IMR-90 (cell line): ENCODE results near the gene C22orf39. TPM values are rescaled to one million over a fixed set of nuclear protein-coding genes. Genes with fewer than 3 reads are reported as not detected.

Experiments used
- ATAC-seq: fragments of 200-7000 bp; cut with Tn5 transposase; 2 replicates; pipeline ENCODE4 v1.9.1; 2020; ENCODE audit warnings: low read depth, mild to moderate bottlenecking, moderate library complexity
- BruUV-seq: library from RNA; stranded (reverse); fragments of 400-500 nt; replicated peaks from 2 replicates; lab custom pipeline; 2021; lab: Mats Ljungman, UMichigan
- CTCF ChIA-PET: fragments of 300-600 bp; formaldehyde crosslinking; extraction: SDS; loops from one replicate; lab custom pipeline; 2021; ENCODE audit warnings: antibody characterized with exemption; lab: Yijun Ruan, JAX
- POLR2A ChIA-PET: fragments of 300-600 bp; sonication (Branson Sonifier 250); formaldehyde crosslinking; loops from one replicate; lab custom pipeline; 2022; ENCODE audit warnings: antibody characterized with exemption; ENCODE audit not compliant: unreplicated experiment; lab: Charles Lee
- DNase-seq: peaks from one replicate; pipeline ENCODE4 v3.0.0; 2013
- H2AFZ ChIP-seq: replicated peaks from 2 replicates; pipeline ENCODE3; 2013; ENCODE audit warnings: low read length, mild to moderate bottlenecking; ENCODE audit not compliant: poor library complexity
- H2AK5ac ChIP-seq: 2 replicates; pipeline ENCODE4 v1.6.1; 2013; ENCODE audit warnings: low read depth, low read length, inconsistent platforms
- H2AK9ac ChIP-seq: replicated peaks from 2 replicates; pipeline ENCODE3; 2013; ENCODE audit warnings: mild to moderate bottlenecking, low read depth, low read length, moderate library complexity; ENCODE audit not compliant: poor library complexity
- H2BK120ac ChIP-seq: 2 replicates; pipeline ENCODE4 v1.6.1; 2013; ENCODE audit warnings: low read depth, low read length, inconsistent platforms
- H2BK15ac ChIP-seq: 3 replicates; pipeline ENCODE4 v1.6.1; 2013; ENCODE audit warnings: low read depth, low read length, inconsistent platforms
- H2BK20ac ChIP-seq: 2 replicates; pipeline ENCODE4 v1.6.1; 2013; ENCODE audit warnings: low read depth, mild to moderate bottlenecking, inconsistent platforms, low read length, moderate library complexity
- H2BK5ac ChIP-seq: 2 replicates; pipeline ENCODE4 v1.6.1; 2013; ENCODE audit warnings: mild to moderate bottlenecking, low read depth, low read length, inconsistent platforms; ENCODE audit not compliant: poor library complexity, severe bottlenecking
- H3K14ac ChIP-seq: replicated peaks from 2 replicates; pipeline ENCODE4 v1.6.1; 2013; ENCODE audit warnings: low read depth, low read length, inconsistent platforms
- H3K18ac ChIP-seq: 2 replicates; pipeline ENCODE4 v1.6.1; 2013; ENCODE audit warnings: low read depth, low read length, control low read depth
- H3K23ac ChIP-seq: 2 replicates; pipeline ENCODE4 v1.6.1; 2013; ENCODE audit warnings: low read depth, low read length, inconsistent platforms
- H3K27ac ChIP-seq: 2 replicates; pipeline ENCODE4 v1.5.1; 2013; ENCODE audit warnings: mild to moderate bottlenecking, control low read depth, low read length; ENCODE audit not compliant: insufficient read depth
- H3K27me3 ChIP-seq: 2 replicates; pipeline ENCODE4 v1.6.1; 2013; ENCODE audit warnings: low read length; ENCODE audit not compliant: control insufficient read depth, insufficient read depth
- H3K36me3 ChIP-seq: 2 replicates; pipeline ENCODE4 v1.6.1; 2013; ENCODE audit warnings: low read length, mixed read lengths; ENCODE audit not compliant: control insufficient read depth, insufficient read depth
- H3K4ac ChIP-seq: 2 replicates; pipeline ENCODE4 v1.6.1; 2013; ENCODE audit warnings: low read depth, low read length, inconsistent platforms
- H3K4me1 ChIP-seq: 2 replicates; pipeline ENCODE4 v1.6.1; 2013; ENCODE audit warnings: low read length, mixed read lengths; ENCODE audit not compliant: control insufficient read depth, insufficient read depth
- H3K4me2 ChIP-seq: 2 replicates; pipeline ENCODE4 v1.6.1; 2013; ENCODE audit warnings: low read depth, mild to moderate bottlenecking, control low read depth, low read length, moderate library complexity
- H3K4me3 ChIP-seq: 2 replicates; pipeline ENCODE4 v1.5.1; 2013; ENCODE audit warnings: low read depth, mild to moderate bottlenecking, control low read depth, low read length, moderate library complexity; ENCODE audit not compliant: insufficient read depth
- H3K56ac ChIP-seq: 2 replicates; pipeline ENCODE4 v1.6.1; 2013; ENCODE audit warnings: low read length, inconsistent platforms; ENCODE audit not compliant: insufficient read depth; ENCODE audit errors: extremely low read depth
- H3K79me1 ChIP-seq, 2 experiments: 2 replicates each; pipeline ENCODE4 v1.6.1; 2013; ENCODE audit warnings: low read length in 2 of 2, inconsistent platforms in 1 of 2, low read depth in 1 of 2
- H3K9ac ChIP-seq: 2 replicates; pipeline ENCODE4 v1.6.1; 2013; ENCODE audit warnings: low read depth, low read length, control low read depth
- H3K9me1 ChIP-seq: 2 replicates; pipeline ENCODE4 v1.6.1; 2013; ENCODE audit warnings: low read length, inconsistent platforms; ENCODE audit not compliant: insufficient read depth
- H3K9me3 ChIP-seq: 2 replicates; pipeline ENCODE4 v1.6.1; 2013; ENCODE audit warnings: low read length; ENCODE audit not compliant: control insufficient read depth, insufficient read depth
- H4K20me1 ChIP-seq: 2 replicates; pipeline ENCODE4 v1.6.1; 2013; ENCODE audit warnings: low read length, inconsistent platforms; ENCODE audit not compliant: insufficient read depth
- H4K5ac ChIP-seq: 2 replicates; pipeline ENCODE4 v1.6.1; 2013; ENCODE audit warnings: mild to moderate bottlenecking, low read depth, low read length, control low read depth
- H4K8ac ChIP-seq, 2 experiments: 2 replicates each; pipeline ENCODE4 v1.6.1; 2013; ENCODE audit warnings: low read depth in 2 of 2, low read length in 2 of 2, control low read depth in 1 of 2, inconsistent platforms in 1 of 2
- H4K91ac ChIP-seq: 2 replicates; pipeline ENCODE4 v1.6.1; 2013; ENCODE audit warnings: low read depth, low read length, inconsistent platforms; ENCODE audit not compliant: insufficient read depth
- BHLHE40 ChIP-seq: fragments of 150-350 bp; IDR thresholded peaks from 2 replicates; pipeline ENCODE4 v1.6.1; 2016; ENCODE audit warnings: mild to moderate bottlenecking, low read depth, low read length
- CEBPB ChIP-seq: IDR thresholded peaks from 2 replicates; pipeline ENCODE4 v1.6.1; 2012; ENCODE audit warnings: low read depth, low read length, improper control_type of control experiment
- CHD1 ChIP-seq: IDR thresholded peaks from 2 replicates; pipeline ENCODE4 v1.6.1; 2012; ENCODE audit warnings: low read depth, low read length, improper control_type of control experiment
- FOS ChIP-seq: fragments of 150-350 bp; IDR thresholded peaks from 2 replicates; pipeline ENCODE4 v1.6.1; 2016; ENCODE audit warnings: low read depth, low read length
- MAFK ChIP-seq: IDR thresholded peaks from 2 replicates; pipeline ENCODE4 v1.6.1; 2012; ENCODE audit warnings: low read depth, low read length, improper control_type of control experiment
- MAZ ChIP-seq: IDR thresholded peaks from 2 replicates; pipeline ENCODE4 v1.6.1; 2012; ENCODE audit warnings: low read depth, mild to moderate bottlenecking, low read length, improper control_type of control experiment, moderate library complexity, borderline replicate concordance
- MXI1 ChIP-seq: IDR thresholded peaks from 2 replicates; pipeline ENCODE4 v1.6.1; 2012; ENCODE audit warnings: low read depth, mild to moderate bottlenecking, low read length, moderate library complexity, borderline replicate concordance
- NFE2L2 ChIP-seq: fragments of 150-350 bp; IDR thresholded peaks from 2 replicates; pipeline ENCODE4 v1.6.1; 2016; ENCODE audit warnings: low read depth, mild to moderate bottlenecking, low read length
- POLR2A ChIP-seq: IDR thresholded peaks from 2 replicates; pipeline ENCODE4 v1.6.1; 2012; ENCODE audit warnings: mild to moderate bottlenecking, low read depth, low read length
- RAD21 ChIP-seq: IDR thresholded peaks from 2 replicates; pipeline ENCODE4 v1.6.1; 2012; ENCODE audit warnings: low read length, improper control_type of control experiment
- RCOR1 ChIP-seq: IDR thresholded peaks from 2 replicates; pipeline ENCODE4 v1.6.1; 2012; ENCODE audit warnings: mild to moderate bottlenecking, low read length, improper control_type of control experiment; ENCODE audit not compliant: insufficient replicate concordance
- RFX5 ChIP-seq: IDR thresholded peaks from 2 replicates; pipeline ENCODE4 v1.8.0; 2012; ENCODE audit warnings: low read depth, mild to moderate bottlenecking, low read length, moderate library complexity
- SMC3 ChIP-seq: fragments of 150-350 bp; IDR thresholded peaks from 2 replicates; pipeline ENCODE4 v1.6.1; 2016; ENCODE audit warnings: low read depth, mild to moderate bottlenecking, antibody characterized with exemption, low read length, moderate library complexity
- WGBS, 2 experiments: methylation state at CpG; one replicate each; pipeline versions ENCODE4 v1.1.5 to v1.1.7; 2013; ENCODE audit warnings: missing lambda C conversion rate in 2 of 2; ENCODE audit not compliant: insufficient read length in 1 of 2; ENCODE audit errors: extremely low coverage in 2 of 2; 5-methylcytosine and 5-hydroxymethylcytosine counted together
- dilution Hi-C: fragments of 300-500 bp; cut with HindIII; formaldehyde crosslinking; loops from one replicate; pipeline ENCODE4 v1.14.3; 2018; ENCODE audit warnings: low sequenced_read_pairs; ENCODE audit not compliant: unreplicated experiment
- in situ Hi-C: fragments of 300-500 bp; cut with MboI; formaldehyde crosslinking; loops from 3 replicates; pipeline ENCODE4 v1.14.3; 2019; ENCODE audit warnings: low sequenced_read_pairs, inconsistent platforms, mixed read lengths
- intact Hi-C: fragments of 100-400 bp; cut with micrococcal nuclease; formaldehyde crosslinking; loops from 2 replicates; pipeline ENCODE4 v1.10.0; 2022
- polyA plus RNA-seq, 3 experiments: library from polyadenylated mRNA; depleted of rRNA; stranded (reverse); fragments of >200 nt; gene quantifications; 2 replicates each; pipeline ENCODE4 v1.2.3, GENCODE V29; 2012; ENCODE audit warnings: low replicate concordance in 1 of 3
- total RNA-seq: library from RNA; depleted of rRNA; stranded (reverse); fragments of >200 nt; gene quantifications from 2 replicates; pipeline ENCODE4 v1.2.3, GENCODE V29; 2012
- TF ChIP-seq, protein P1 (sequence below): fragments of 150-350 bp; IDR thresholded peaks from 2 replicates; pipeline ENCODE4 v1.6.1; 2017; ENCODE audit warnings: mild to moderate bottlenecking, antibody characterized with exemption, low read length, low read depth
- TF ChIP-seq, protein P2 (sequence below): conservative IDR thresholded peaks from 2 replicates; pipeline ENCODE4 v1.5.1; 2012; ENCODE audit warnings: mild to moderate bottlenecking, low read depth, low read length, improper control_type of control experiment
- TF ChIP-seq, protein P3 (sequence below): fragments of 150-350 bp; IDR thresholded peaks from 2 replicates; pipeline ENCODE4 v1.6.1; 2016; ENCODE audit warnings: low read depth, mild to moderate bottlenecking, low read length, moderate library complexity, borderline replicate concordance

The C22orf39 gene
- total and polyA plus RNA-seq, 2 of the 4 experiments (the other 2 are of a cell fraction) = 8.2 to 8.9 TPM

DNA sequence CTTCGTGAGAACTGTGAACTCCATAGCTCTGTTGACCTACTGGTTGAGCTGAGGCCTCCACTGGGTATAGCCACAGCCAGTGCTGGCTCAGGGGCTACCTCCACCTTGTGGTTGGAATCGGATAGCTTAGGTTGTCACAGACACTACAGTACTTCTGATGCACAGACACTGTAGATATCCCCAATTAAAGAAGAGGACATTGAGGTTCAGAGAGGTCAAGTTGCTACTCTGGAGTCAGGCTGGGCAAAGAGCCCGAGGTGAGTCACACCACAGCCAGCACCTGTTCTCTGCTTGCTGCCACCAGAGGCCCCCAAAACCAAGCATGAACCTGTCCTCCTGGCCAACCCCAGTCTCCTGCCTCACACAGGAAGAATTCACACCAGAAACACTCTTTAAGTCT is 26.1 kb upstream of the C22orf39 start:
- intact Hi-C loops (no loop called here), dilution Hi-C loops (no loop called here), in situ Hi-C loops (no loop called here)
- no peak overlapping the region for H2BK15ac ChIP-seq
- H3K27ac ChIP-seq = no peak overlapping the region
- H2BK20ac ChIP-seq = no peak overlapping the region
- no peak overlapping the region for H4K5ac ChIP-seq
- no peak overlapping the region for H3K4ac ChIP-seq
- H3K4me3 ChIP-seq = no peak overlapping the region
- H2AK5ac ChIP-seq = no peak overlapping the region
- no peak overlapping the region for H3K18ac ChIP-seq
- H2AFZ ChIP-seq = no peak overlapping the region
- ChIA-PET CTCF (interaction anchor here (1.1 kb wide), 1 partner anchor 9 kb away, joined by 4 read pairs; no protein-coding TSS in a partner anchor), POLR2A (interaction anchor here (0.6 kb wide), 1 partner anchor 8 kb away, joined by 3 read pairs; no protein-coding TSS in a partner anchor)
- no peak overlapping the region for H3K23ac ChIP-seq
- ATAC-seq = 0 out of 2 replicates have a peak, but pooled peaks have one; percentile 16
- H4K91ac ChIP-seq = no peak overlapping the region
- peaks cover 36 to 63% of the 10 kb centered on the region in 2 experiments for H3K79me1 ChIP-seq
- no peak overlapping the region for H3K14ac ChIP-seq
- TF ChIP-seq MXI1 (no peak), MAFK (no peak), FOS (no peak), CHD1 (no peak), RCOR1 (no peak), CEBPB (no peak), POLR2A (no peak), RFX5 (no peak), BHLHE40 (no peak), SMC3 (no peak), NFE2L2 (no peak), MAZ (no peak), RAD21 (no peak)
- TF ChIP-seq, protein P1, sequence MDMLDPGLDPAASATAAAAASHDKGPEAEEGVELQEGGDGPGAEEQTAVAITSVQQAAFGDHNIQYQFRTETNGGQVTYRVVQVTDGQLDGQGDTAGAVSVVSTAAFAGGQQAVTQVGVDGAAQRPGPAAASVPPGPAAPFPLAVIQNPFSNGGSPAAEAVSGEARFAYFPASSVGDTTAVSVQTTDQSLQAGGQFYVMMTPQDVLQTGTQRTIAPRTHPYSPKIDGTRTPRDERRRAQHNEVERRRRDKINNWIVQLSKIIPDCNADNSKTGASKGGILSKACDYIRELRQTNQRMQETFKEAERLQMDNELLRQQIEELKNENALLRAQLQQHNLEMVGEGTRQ = no peak
- TF ChIP-seq, protein P2, sequence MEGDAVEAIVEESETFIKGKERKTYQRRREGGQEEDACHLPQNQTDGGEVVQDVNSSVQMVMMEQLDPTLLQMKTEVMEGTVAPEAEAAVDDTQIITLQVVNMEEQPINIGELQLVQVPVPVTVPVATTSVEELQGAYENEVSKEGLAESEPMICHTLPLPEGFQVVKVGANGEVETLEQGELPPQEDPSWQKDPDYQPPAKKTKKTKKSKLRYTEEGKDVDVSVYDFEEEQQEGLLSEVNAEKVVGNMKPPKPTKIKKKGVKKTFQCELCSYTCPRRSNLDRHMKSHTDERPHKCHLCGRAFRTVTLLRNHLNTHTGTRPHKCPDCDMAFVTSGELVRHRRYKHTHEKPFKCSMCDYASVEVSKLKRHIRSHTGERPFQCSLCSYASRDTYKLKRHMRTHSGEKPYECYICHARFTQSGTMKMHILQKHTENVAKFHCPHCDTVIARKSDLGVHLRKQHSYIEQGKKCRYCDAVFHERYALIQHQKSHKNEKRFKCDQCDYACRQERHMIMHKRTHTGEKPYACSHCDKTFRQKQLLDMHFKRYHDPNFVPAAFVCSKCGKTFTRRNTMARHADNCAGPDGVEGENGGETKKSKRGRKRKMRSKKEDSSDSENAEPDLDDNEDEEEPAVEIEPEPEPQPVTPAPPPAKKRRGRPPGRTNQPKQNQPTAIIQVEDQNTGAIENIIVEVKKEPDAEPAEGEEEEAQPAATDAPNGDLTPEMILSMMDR = no peak; the same call in 1 of the 2 replicates
- TF ChIP-seq, protein P3, sequence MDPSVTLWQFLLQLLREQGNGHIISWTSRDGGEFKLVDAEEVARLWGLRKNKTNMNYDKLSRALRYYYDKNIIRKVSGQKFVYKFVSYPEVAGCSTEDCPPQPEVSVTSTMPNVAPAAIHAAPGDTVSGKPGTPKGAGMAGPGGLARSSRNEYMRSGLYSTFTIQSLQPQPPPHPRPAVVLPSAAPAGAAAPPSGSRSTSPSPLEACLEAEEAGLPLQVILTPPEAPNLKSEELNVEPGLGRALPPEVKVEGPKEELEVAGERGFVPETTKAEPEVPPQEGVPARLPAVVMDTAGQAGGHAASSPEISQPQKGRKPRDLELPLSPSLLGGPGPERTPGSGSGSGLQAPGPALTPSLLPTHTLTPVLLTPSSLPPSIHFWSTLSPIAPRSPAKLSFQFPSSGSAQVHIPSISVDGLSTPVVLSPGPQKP = no peak
- H3K36me3 ChIP-seq = peaks cover 61% of the 10 kb centered on the region
- whole genome bisulfite sequencing, 2 experiments = no CpG with 5 or more reads among the region's 3 CpGs
- no peak overlapping the region for H3K4me2 ChIP-seq
- no peak overlapping the region for H3K9ac ChIP-seq
- H2AK9ac ChIP-seq = peak overlapping the region; percentile 23
- no peaks in the 10 kb centered on the region for H3K27me3 ChIP-seq
- H3K9me3 ChIP-seq = no peaks in the 10 kb centered on the region
- no peak overlapping the region for H4K8ac ChIP-seq
- H2BK5ac ChIP-seq = no peak overlapping the region
- peaks cover 43% of the 10 kb centered on the region for H4K20me1 ChIP-seq
- no peak for DNase-seq
- H2BK120ac ChIP-seq = no peak overlapping the region
- H3K56ac ChIP-seq = no peak overlapping the region
- no peaks in the 10 kb centered on the region; the same call in 1 of the 2 replicates for H3K9me1 ChIP-seq
- no peaks in the 10 kb centered on the region; the same call in none of the 2 replicates for H3K4me1 ChIP-seq
- no TSS peak for BruUV-seq
